Endodermal cell (in vitro differentiated cells): ENCODE measurements around the gene ZNF880. TPM values are rescaled to one million over a fixed set of nuclear protein-coding genes. Genes with fewer than 3 reads are reported as not detected.
"Not testable (repeated sequence)": the region's sequence is repeated elsewhere in the genome, so short reads cannot be mapped to it uniquely, and the experiment has no call there.

Source experiments
- DNase-seq: peaks from one replicate; pipeline ENCODE4 v3.0.0-alpha.2; 2017
- H3K27ac ChIP-seq: 2 replicates; pipeline ENCODE4 v1.5.1; 2013; ENCODE audit warnings: mild to moderate bottlenecking, low read depth, low read length, moderate library complexity
- H3K27me3 ChIP-seq: 2 replicates; pipeline ENCODE4 v1.6.1; 2013; ENCODE audit warnings: mild to moderate bottlenecking, low read length, moderate library complexity; ENCODE audit not compliant: insufficient read depth, control insufficient read depth, poor library complexity, severe bottlenecking
- H3K36me3 ChIP-seq: 2 replicates; pipeline ENCODE4 v1.7.0; 2013; ENCODE audit warnings: mild to moderate bottlenecking, low read length, moderate library complexity; ENCODE audit not compliant: control insufficient read depth, insufficient read depth
- H3K4me1 ChIP-seq: one replicate; pipeline ENCODE4 v1.7.0; 2013; ENCODE audit warnings: low read length; ENCODE audit not compliant: control insufficient read depth, insufficient read depth
- H3K4me3 ChIP-seq: 2 replicates; pipeline ENCODE4 v1.5.1; 2013; ENCODE audit warnings: mild to moderate bottlenecking, low read length, moderate library complexity
- H3K9ac ChIP-seq: 2 replicates; pipeline ENCODE4 v1.6.1; 2013; ENCODE audit warnings: mild to moderate bottlenecking, low read length, moderate library complexity; ENCODE audit not compliant: poor library complexity, severe bottlenecking; ENCODE audit errors: extremely low read depth
- H3K9me3 ChIP-seq: 2 replicates; pipeline ENCODE4 v1.6.1; 2013; ENCODE audit warnings: mild to moderate bottlenecking, low read length, moderate library complexity; ENCODE audit not compliant: control insufficient read depth
- H3K27ac Mint-ChIP-seq: 2 replicates; pipeline ENCODE4 v1.8.0; 2020; ENCODE audit warnings: mixed read lengths
- H3K27me3 Mint-ChIP-seq: 2 replicates; pipeline ENCODE4 v1.8.0; 2021; ENCODE audit warnings: mild to moderate bottlenecking, mixed read lengths; ENCODE audit not compliant: insufficient read depth
- H3K36me3 Mint-ChIP-seq: 2 replicates; pipeline ENCODE4 v1.8.0; 2020; ENCODE audit warnings: low read depth, mixed read lengths
- H3K4me1 Mint-ChIP-seq: 2 replicates; pipeline ENCODE4 v1.8.0; 2020; ENCODE audit warnings: mixed read lengths
- H3K4me3 Mint-ChIP-seq: 2 replicates; pipeline ENCODE4 v1.8.0; 2020; ENCODE audit warnings: mild to moderate bottlenecking, moderate library complexity, mixed read lengths
- H3K9me3 Mint-ChIP-seq: 2 replicates; pipeline ENCODE4 v1.8.0; 2020; ENCODE audit warnings: mild to moderate bottlenecking, mixed read lengths
- CTCF ChIP-seq: fragments of 200-600 bp; sonication (generic); conservative IDR thresholded peaks from 2 replicates; pipeline ENCODE4 v1.5.0; 2021; ENCODE audit warnings: antibody characterized with exemption, mild to moderate bottlenecking
- WGBS, 2 experiments: methylation state at CpG; one replicate each; pipeline versions ENCODE4 v1.1.5 to v1.1.7; 2013; ENCODE audit warnings: missing lambda C conversion rate in 2 of 2, mixed read lengths in 1 of 2; ENCODE audit not compliant: insufficient coverage in 1 of 2, insufficient read length in 1 of 2; 5-methylcytosine and 5-hydroxymethylcytosine counted together
- total RNA-seq, 2 donors: library from RNA; stranded (reverse); fragmentation: NEBNext Ultra II Directional in 1 of 2; extraction: Animal tissue kit (Norgen Biotek cat#: 25700) in 1 of 2; gene quantifications; 2 replicates in 1 of 2; 3 replicates in 1 of 2; pipeline ENCODE4 v1.2.1, GENCODE V29; 2021

Gene ZNF880
- total RNA-seq, 2 donors from 2014 or later = 13.5 to 20.9 TPM

- Mint-ChIP-seq H3K4me1 (peaks cover 21% of the 10 kb centered on the region), H3K9me3 (peaks cover 46% of the 10 kb centered on the region), H3K27ac (peak overlapping the region; percentile 99), H3K27me3 (no peaks in the 10 kb centered on the region), H3K36me3 (peaks cover 31% of the 10 kb centered on the region), H3K4me3 (peak overlapping the region; percentile 86)
- WGBS, 2 experiments = 68 to 92% methylated on average over 6 to 8 of the region's 9 CpGs
- Histone ChIP-seq H3K27ac (no peak overlapping the region), H3K36me3 (peaks cover 12% of the 10 kb centered on the region), H3K9ac (peak overlapping the region; percentile 91), H3K9me3 (peaks cover 59% of the 10 kb centered on the region), H3K4me3 (peak overlapping the region; percentile 98), H3K4me1 (peaks cover 3% of the 10 kb centered on the region), H3K27me3 (no peaks in the 10 kb centered on the region)
- TF ChIP-seq CTCF = no peak
- DNase-seq = no peak
Measured at GRCh38 chr19:52335768-52336116, 34.0 kb upstream of the ZNF880 start.

DNA sequence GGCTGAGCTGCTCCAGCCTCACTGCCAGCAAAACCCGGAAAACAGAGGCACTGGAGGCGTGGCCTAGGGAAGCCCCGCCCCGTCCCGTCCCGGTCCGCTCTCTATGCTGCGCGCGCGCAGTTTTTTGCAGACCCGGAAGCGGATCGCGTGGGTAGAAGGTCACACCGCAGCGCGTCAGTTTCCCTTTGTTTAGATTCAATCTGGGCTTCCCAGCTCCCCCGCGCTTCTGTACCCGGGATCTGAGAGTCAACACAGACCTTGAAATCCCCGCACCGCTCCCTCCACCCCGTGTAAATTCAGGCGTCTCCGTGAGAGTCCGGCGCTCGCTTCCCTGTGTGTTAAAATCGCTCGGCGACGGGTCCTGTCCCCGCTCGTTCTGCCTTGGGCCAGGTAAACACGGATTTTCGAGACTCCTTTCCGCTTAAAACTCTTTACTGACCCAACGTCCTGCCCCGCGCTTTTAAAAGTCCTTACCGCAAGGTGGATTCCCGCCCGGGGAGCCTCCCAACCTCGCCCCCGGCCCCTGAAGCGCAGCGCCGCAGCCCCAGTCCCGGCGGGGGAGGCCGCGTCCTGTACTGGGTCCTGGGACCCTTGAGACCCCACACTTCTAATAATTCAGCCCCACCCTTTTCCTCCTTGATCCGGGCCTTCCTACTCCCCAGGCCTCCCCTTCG is 33.5 kb upstream of the ZNF880 start, which contains the start of gene ZNF610:
TSS of gene ZNF610 (plus strand) at position 127 of the 674 bp plus-strand sequence. CDS start 12,930 bp downstream, outside the sequence.
- H3K27me3 ChIP-seq = no peaks in the 10 kb centered on the region
- peak within 1 kb of the TSS; percentile 91 for H3K9ac ChIP-seq
- peak within 1 kb of the TSS; percentile 86 for H3K4me3 Mint-ChIP-seq
- H3K9me3 ChIP-seq = peaks cover 57% of the 10 kb centered on the region
- H3K4me1 ChIP-seq = peaks cover 3% of the 10 kb centered on the region
- peaks cover 12% of the 10 kb centered on the region for H3K36me3 ChIP-seq
- peaks cover 21% of the 10 kb centered on the region for H3K4me1 Mint-ChIP-seq
- H3K9me3 Mint-ChIP-seq = peaks cover 41% of the 10 kb centered on the region
- WGBS, 2 experiments = 0 to 1% methylated on average over 31 to 55 of the region's 55 CpGs
- peak within 1 kb of the TSS; percentile 97 for H3K27ac ChIP-seq
- peaks cover 34% of the 10 kb centered on the region for H3K36me3 Mint-ChIP-seq
- peak; percentile 93 for DNase-seq
- H3K27ac Mint-ChIP-seq = peak within 1 kb of the TSS; percentile 99
- H3K27me3 Mint-ChIP-seq = no peaks in the 10 kb centered on the region
- no peak for TF ChIP-seq CTCF
- H3K4me3 ChIP-seq = peak within 1 kb of the TSS; percentile 98

DNA sequence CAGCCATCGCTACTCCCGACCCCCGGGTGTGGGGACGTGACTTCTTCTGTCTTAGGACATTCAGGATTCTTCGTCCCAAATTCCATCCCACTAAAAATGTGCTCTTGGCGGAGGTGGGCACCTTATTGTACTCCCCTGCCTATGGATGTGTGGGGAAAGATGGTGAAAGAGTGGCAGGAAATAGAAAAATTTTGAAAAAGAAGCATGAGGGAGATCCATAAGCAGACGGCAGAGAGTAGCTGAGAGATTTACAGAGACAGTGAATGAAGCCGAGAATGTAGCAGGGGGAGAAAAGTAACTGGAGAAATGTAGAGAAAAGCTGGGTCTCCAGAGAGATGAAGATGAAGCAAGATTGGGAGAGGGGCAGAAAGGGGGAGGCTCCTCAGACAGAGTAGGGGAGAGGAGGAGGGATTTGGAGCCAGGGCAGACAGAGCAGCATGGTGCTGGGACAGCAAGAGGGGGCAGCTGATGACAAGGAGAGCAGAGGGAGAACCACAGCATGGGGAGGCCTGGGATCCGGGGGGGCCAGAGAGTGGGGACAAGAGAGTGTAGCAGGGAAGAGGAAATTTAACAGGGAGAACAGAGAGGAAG is 32.8 kb upstream of the ZNF880 start:
- H3K4me3 Mint-ChIP-seq = peak overlapping the region; percentile 86
- peaks cover 21% of the 10 kb centered on the region for H3K4me1 Mint-ChIP-seq
- Histone ChIP-seq H3K36me3 (peaks cover 12% of the 10 kb centered on the region), H3K4me3 (peak overlapping the region; percentile 98), H3K9ac (peak overlapping the region; percentile 91), H3K9me3 (peaks cover 53% of the 10 kb centered on the region), H3K4me1 (peaks cover 3% of the 10 kb centered on the region), H3K27ac (peak overlapping the region; percentile 97), H3K27me3 (no peaks in the 10 kb centered on the region)
- peaks cover 35% of the 10 kb centered on the region for H3K9me3 Mint-ChIP-seq
- H3K27ac Mint-ChIP-seq = peak overlapping the region; percentile 99
- no peaks in the 10 kb centered on the region for H3K27me3 Mint-ChIP-seq
- WGBS, 2 experiments = 10 to 20% methylated on average over 3 to 9 of the region's 9 CpGs
- no peak for TF ChIP-seq CTCF
- no peak for DNase-seq
- peaks cover 32% of the 10 kb centered on the region for H3K36me3 Mint-ChIP-seq

DNA sequence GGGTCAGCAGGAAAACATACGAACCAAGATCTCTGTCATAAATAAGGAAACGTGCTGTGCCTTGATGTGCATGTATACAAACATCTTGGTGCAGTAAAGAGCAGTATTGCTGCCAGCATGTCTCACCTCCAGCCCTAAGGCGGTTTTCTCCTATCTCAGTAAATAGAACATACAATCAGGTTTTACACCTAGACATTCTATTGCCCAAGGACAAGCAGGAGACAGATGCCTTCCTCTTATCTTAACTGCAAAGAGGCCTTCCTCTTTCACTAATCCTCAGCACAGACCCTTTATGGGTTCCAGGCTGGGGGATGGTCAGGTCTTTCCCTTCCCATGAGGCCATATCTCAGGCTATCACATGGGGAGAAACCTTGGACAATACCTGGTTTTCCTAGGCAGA is 30.7 kb upstream of the ZNF880 start:
- Mint-ChIP-seq H3K9me3 (peaks cover 16% of the 10 kb centered on the region), H3K4me3 (peak overlapping the region; percentile 86), H3K36me3 (peaks cover 28% of the 10 kb centered on the region), H3K27ac (peak overlapping the region; percentile 92), H3K4me1 (peaks cover 23% of the 10 kb centered on the region)
- H3K9me3 ChIP-seq = peaks cover 37% of the 10 kb centered on the region
- H3K9ac ChIP-seq, H3K27me3 Mint-ChIP-seq, H3K4me1 ChIP-seq, H3K27me3 ChIP-seq, H3K27ac ChIP-seq: not testable (repeated sequence)
- peaks cover 12% of the 10 kb centered on the region for H3K36me3 ChIP-seq
- peak overlapping the region; percentile 98 for H3K4me3 ChIP-seq
- peak; percentile 55 for DNase-seq
- whole genome bisulfite sequencing, 2 experiments = 66 to 100% methylated on average over 1 to 3 of the region's 3 CpGs
